HG02763 (cell line): ENCODE data around the gene SFN.

Source experiments
- ATAC-seq: cut with Tn5 transposase; IDR thresholded peaks from one replicate; pipeline ENCODE4 v1.9.1; 2021; ENCODE audit warnings: mild to moderate bottlenecking, moderate library complexity; ENCODE audit not compliant: unreplicated experiment

SFN gene

DNA sequence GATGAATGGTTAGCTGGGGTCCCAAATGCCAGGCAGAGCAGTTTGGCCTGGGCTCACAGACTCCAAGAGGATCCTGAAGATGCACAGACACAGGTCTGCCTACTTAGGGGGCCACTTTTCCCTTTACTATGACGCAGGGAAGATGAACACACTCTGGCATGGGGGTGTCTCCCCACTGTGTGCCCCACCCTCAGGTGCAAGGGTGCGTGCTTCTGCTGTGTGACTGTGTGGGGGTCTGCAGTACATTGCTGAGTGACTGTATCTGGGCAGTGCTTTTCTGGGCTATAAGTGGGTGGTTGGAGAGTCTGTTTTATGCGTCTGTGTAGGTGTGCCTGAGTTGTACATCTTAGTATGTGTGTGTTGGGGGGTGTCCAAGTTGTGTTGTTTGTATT lies 47.0 kb downstream of the SFN start:
- ATAC-seq: no peak

DNA sequence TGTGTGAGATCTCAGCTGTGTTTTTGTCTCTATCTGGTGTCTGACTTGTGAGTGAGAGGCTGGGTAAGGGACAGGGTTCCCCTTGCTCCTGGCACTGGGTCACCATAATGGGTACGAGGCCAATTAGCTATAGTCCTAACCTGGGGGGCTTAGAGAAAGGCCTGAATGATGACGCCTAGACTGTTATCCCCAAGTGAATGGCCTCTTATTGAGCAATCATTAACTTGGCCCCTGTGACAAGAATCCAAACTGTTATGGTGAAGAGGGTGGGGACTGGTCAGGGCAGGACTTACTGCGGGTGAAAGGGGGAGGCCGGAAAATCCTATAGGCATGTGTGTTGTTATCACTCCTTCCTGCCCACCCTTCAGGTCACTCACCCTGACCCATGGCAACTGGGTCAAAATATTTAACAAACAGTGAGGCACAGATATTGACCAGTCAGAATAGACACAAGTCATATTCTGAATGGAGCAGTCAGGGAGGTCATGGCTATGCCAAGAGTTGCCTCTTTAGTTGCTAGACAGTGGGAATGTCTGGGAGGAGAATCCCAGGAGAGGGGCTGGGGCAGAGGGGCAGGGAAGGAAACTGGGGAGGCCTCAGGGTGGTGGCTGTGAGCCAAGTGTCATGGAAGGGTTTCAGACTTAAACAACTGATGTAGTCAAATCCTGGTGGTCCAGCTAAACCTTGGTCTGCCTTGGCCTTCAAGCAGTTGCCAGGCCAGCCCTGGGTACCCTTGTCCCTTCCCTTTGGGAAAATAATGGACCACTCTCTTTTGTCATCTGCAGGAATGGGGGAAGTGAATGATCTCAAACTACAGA lies 47.6 kb downstream of the SFN start:
- ATAC-seq: no peak

DNA sequence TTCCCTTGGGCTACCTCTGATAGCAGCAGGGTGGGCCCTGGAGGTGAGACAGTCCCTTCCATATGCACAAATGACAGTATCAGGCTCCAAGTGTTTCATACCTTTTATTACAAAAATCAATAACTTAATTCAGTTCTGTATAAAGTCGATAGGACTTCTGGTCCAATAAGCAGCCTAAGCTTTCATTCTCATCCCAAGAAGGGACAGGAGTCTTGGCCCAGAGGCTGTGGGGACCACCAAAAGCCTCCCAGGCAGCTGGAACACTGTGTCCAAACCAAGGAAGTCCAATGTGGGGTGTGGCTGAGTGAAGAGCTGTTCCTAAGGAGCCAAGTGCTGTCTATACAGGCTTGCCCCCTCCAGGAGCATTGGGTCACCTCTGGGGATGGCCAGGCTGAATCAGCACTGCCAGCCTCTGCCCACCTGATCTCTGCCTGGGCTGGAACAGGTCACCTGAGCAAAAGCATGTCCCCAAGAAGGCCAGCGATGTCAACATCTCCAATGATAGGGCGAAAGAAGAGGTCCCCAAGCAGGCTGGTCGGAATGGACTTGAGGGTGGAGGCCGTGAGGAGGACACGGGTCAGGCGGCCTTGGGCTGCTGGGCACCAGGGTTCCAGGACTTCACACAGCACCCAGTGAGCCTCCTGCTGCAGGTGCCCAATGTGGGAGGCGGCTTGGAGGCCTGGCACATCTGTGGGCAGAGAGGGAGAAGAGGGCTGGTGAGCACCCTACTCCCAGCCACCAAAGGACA lies 48.6 kb downstream of the SFN start:
- no peak for ATAC-seq

DNA sequence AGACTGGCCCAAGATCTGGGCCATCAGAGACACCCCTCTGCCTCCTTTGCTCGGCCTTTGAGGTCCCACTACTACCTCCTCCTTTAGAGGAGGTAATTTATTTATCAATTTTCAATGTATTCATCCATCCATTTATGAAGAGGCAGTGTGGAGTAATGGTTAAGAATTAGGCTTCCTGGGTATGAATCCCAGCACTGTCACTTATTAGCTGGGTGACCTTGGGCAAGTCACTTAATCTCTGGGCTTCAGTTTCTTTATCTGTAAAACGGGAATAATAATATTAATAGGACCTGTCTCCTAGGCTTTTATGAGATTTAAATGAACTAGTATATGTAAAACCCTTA lies 49.2 kb downstream of the SFN start:
- ATAC-seq: no peak

DNA sequence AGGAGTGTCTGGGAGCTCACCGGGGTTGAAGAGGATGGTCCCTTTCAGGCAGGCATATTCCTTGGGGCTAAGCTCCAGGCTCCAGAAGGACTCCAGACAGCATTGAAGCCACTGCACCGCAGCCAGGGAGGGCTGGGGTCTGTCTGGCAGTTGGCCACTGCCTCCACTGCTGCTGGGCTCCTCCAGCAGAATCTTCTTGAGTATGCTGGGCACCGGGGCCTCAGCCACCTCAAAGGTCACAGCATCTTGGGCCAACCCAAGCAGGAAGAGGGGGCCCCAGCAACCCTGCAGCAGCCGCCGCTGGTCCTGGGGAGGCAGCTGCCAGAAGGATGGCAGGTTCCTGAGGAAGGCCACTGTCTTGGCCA lies 50.4 kb downstream of the SFN start:
- no peak for ATAC-seq
